Testis (tissue), 3 donors: ENCODE data around the gene PRAMEF1. TPM values are rescaled to one million over a fixed set of nuclear protein-coding genes. Genes with fewer than 3 reads are reported as not detected.
"Not testable (repeated sequence)": the region's sequence is repeated elsewhere in the genome, so short reads cannot be mapped to it uniquely, and the experiment has no call there.

Experiments
- DNase-seq: peaks from one replicate; pipeline ENCODE4 v3.0.0-alpha.2; 2019
- H3K27ac ChIP-seq, 2 donors: fragments of 200-600 bp; sonication (generic); one replicate each; pipeline ENCODE4 v1.5.1; 2019
- H3K27me3 ChIP-seq: fragments of 200-600 bp; sonication (generic); one replicate; pipeline ENCODE4 v1.5.1; 2019
- H3K36me3 ChIP-seq: fragments of 200-600 bp; sonication (generic); one replicate; pipeline ENCODE4 v1.5.1; 2017; ENCODE audit warnings: low read depth; ENCODE audit errors: missing control alignments
- H3K4me1 ChIP-seq: fragments of 200-600 bp; sonication (generic); one replicate; pipeline ENCODE4 v1.5.1; 2019
- H3K4me3 ChIP-seq, 2 donors: fragments of 200-600 bp; sonication (generic); one replicate each; pipeline ENCODE4 v1.5.1; 2017 to 2019
- H3K9me3 ChIP-seq: fragments of 200-600 bp; sonication (generic); one replicate; pipeline ENCODE4 v1.5.1; 2017
- POLR2A ChIP-seq: fragments of 450-650 bp; IDR thresholded peaks from one replicate; pipeline ENCODE4 v1.6.1; 2017; ENCODE audit warnings: antibody characterized with exemption, mild to moderate bottlenecking, moderate library complexity
- WGBS, 2 donors: methylation state at CpG; one replicate each; pipeline ENCODE4 v1.1.5; 2018; 5-methylcytosine and 5-hydroxymethylcytosine counted together
- intact Hi-C: fragments of 100-400 bp; cut with DNase I; formaldehyde crosslinking; loops from one replicate; pipeline ENCODE4 v1.15.1; 2023; ENCODE audit warnings: low total_unique reads
- polyA plus RNA-seq: library from polyadenylated mRNA; stranded (reverse); fragments of 350-450 nt; fragmentation: Illumina TruSeq; extraction: RNeasy Lipid Tissue Mini Kit (QIAGEN cat#74804); gene quantifications from one replicate; pipeline ENCODE4 v1.2.3, GENCODE V29; 2014; ENCODE audit warnings: low read depth, low replicate concordance; ENCODE audit not compliant: insufficient read depth
- total RNA-seq, 2 donors: library from RNA; depleted of rRNA; stranded (reverse); fragments of >200 nt; gene quantifications; one replicate each; pipeline ENCODE4 v1.2.3, GENCODE V29; 2016
- TF ChIP-seq, protein P1 (sequence below), 3 experiments: fragments of 450-650 bp in 2 of 3; fragments of 200-600 bp in 1 of 3; sonication (generic) in 1 of 3; IDR thresholded peaks; one replicate each; pipeline ENCODE4 v1.5.1; 2016 to 2019; ENCODE audit warnings: antibody characterized with exemption in 3 of 3, mild to moderate bottlenecking in 2 of 3, moderate library complexity in 1 of 3

Gene PRAMEF1
- total and polyA plus RNA-seq, 3 donors from 2014 or later = 0.61 TPM; not detected in 2

DNA sequence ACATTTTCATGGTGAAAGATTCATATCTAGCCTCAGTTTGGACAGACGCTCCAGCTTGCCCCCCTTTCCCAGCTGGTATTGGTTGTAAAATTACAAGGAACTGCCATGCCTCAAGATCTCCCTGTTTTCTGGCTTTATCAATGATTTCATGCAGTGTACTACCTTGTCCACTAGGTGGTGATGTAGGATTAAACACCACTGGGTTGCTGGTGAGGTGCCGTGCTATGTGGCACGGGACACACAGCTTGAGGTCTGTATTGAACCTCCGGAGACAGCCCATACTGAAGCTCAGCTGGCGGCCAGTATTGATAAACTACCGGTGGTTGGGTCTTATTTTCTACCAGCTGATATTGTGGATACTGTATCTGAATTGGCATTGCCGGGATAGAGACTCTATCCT, 7.4 kb upstream of the PRAMEF1 start:
- TF ChIP-seq, protein P1, sequence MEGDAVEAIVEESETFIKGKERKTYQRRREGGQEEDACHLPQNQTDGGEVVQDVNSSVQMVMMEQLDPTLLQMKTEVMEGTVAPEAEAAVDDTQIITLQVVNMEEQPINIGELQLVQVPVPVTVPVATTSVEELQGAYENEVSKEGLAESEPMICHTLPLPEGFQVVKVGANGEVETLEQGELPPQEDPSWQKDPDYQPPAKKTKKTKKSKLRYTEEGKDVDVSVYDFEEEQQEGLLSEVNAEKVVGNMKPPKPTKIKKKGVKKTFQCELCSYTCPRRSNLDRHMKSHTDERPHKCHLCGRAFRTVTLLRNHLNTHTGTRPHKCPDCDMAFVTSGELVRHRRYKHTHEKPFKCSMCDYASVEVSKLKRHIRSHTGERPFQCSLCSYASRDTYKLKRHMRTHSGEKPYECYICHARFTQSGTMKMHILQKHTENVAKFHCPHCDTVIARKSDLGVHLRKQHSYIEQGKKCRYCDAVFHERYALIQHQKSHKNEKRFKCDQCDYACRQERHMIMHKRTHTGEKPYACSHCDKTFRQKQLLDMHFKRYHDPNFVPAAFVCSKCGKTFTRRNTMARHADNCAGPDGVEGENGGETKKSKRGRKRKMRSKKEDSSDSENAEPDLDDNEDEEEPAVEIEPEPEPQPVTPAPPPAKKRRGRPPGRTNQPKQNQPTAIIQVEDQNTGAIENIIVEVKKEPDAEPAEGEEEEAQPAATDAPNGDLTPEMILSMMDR (IDR thresholded peaks at IDR 0.05) = peak in 1 of 3 experiments; percentile 33
- H3K27ac ChIP-seq, DNase-seq, intact Hi-C loops, H3K4me3 ChIP-seq, H3K36me3 ChIP-seq, H3K4me1 ChIP-seq, H3K27me3 ChIP-seq, H3K9me3 ChIP-seq: not testable (repeated sequence)
- 46 to 79% methylated on average over 2 to 6 of the region's 7 CpGs for WGBS, 2 donors

DNA sequence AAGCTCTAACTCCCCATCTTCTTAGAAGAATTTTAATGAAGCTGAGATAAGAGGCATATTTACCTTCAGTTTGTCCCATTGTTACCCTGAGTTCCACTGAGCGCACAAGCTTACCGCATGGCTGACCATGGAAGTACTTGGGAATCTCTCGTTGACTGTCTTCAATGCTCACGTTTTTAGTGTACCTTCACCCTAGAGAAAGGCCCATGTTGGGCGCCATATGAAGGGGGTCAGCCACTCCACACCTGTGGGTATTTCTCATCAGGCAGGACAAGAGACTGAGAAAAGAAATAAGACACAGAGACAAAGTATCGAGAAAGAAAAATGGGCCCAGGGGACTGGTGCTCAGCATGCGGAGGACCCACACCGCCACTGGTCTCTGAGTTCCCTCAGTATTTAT, 6.5 kb upstream of the PRAMEF1 start:
- intact Hi-C loops, H3K27ac ChIP-seq, H3K4me1 ChIP-seq, H3K27me3 ChIP-seq, H3K4me3 ChIP-seq, H3K9me3 ChIP-seq, DNase-seq, H3K36me3 ChIP-seq: not testable (repeated sequence)
- 77 to 91% methylated on average over 7 to 8 of the region's 8 CpGs for WGBS, 2 donors

DNA sequence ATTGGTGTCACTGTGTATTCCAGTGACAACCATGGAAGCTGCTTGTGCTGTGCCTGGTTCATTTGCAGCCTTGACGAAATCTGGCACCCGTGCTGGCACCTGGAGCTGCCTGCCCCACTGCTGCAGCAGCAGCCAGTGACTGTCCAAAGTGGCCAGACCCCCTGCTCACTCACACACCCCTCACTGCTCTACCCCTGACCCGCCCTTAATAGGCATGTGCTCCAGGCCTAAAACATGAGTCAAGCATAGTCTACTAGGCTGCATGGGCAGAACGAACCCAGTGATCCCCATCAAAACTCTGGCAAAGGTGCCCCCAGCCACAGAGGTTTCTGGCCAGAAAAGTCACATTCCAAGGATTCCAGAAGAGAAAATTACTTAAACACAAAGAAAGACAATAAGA, 7.7 kb downstream of the PRAMEF1 start:
- intact Hi-C loops = no loop called here
- Histone ChIP-seq H3K36me3 (no peaks in the 10 kb centered on the region), H3K9me3 (no peaks in the 10 kb centered on the region), H3K4me1 (no peaks in the 10 kb centered on the region), H3K27me3 (no peaks in the 10 kb centered on the region), H3K4me3 (no peak overlapping the region), H3K27ac (no peak overlapping the region)
- WGBS, 2 donors = 58 to 70% methylated on average over 4 of the region's 4 CpGs
- DNase-seq = no peak
- TF ChIP-seq, protein P1 (IDR thresholded peaks at IDR 0.05) = no peak
- no peak for TF ChIP-seq POLR2A

DNA sequence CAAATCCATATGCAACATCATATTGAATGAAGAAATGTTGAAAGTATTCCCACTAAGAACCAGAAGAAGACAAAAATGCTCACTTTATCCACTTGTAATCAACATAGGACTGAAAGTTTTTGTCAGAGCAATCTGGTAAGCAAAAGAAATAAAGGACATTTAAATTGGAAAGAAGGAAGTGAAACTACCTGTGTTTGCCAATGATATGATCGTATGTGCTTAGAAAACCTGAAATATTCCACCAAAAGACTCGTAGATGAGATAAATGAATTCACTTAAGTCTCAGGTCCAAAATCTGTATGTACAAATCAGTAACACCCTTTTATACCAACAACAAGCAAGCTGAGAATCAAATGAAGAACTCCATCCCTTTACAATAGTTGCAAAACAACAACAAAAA, 8.5 kb downstream of the PRAMEF1 start:
- WGBS, 2 donors = 71 to 82% methylated on average over 2 of the region's 2 CpGs
- no peaks in the 10 kb centered on the region for H3K4me1 ChIP-seq
- no peak for DNase-seq
- H3K36me3 ChIP-seq = no peaks in the 10 kb centered on the region
- H3K27me3 ChIP-seq = no peaks in the 10 kb centered on the region
- H3K4me3 ChIP-seq = no peak overlapping the region
- H3K27ac ChIP-seq = no peak overlapping the region
- no peak for TF ChIP-seq POLR2A
- TF ChIP-seq, protein P1 (IDR thresholded peaks at IDR 0.05) = no peak
- H3K9me3 ChIP-seq = no peaks in the 10 kb centered on the region
- intact Hi-C loops = no loop called here

DNA sequence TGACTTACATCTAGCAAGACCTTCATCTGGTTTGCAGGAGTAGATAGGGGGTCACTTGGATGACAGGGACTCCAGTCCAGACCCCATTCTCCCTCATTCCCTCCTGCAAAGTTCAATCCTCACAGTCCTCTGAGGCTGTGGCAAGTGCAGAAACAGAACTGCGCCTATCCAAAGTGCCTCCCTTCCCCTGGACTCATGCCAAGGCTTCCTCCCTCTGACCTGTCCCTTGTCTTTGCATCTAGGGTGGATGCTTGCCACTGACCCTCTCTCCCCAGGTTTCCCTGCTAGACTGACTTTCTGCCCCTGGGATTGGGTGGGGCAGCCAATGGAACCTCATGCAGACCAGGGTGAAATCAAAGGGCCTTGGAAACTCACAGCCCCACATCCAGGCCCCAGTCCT, 18.7 kb downstream of the PRAMEF1 start:
- Histone ChIP-seq H3K27ac (no peak overlapping the region), H3K36me3 (no peaks in the 10 kb centered on the region)
- no peak for TF ChIP-seq POLR2A
- TF ChIP-seq, protein P1 (IDR thresholded peaks at IDR 0.05) = no peak

More for the DNA sequence above, 18.7 kb downstream of the PRAMEF1 start:
- H3K27me3 ChIP-seq = no peaks in the 10 kb centered on the region
- intact Hi-C loops = no loop called here
- H3K4me1 ChIP-seq = no peaks in the 10 kb centered on the region
- whole genome bisulfite sequencing, 2 donors = 89% methylated on average over 1 of the region's 1 CpG; no CpG with 5 or more reads in 1 of the 2 donors
- H3K9me3 ChIP-seq = no peaks in the 10 kb centered on the region
- H3K4me3 ChIP-seq = no peak overlapping the region
- DNase-seq = no peak
